A673 (cell line): ENCODE measurements around the gene IMP4. TPM values are rescaled to one million over a fixed set of nuclear protein-coding genes. Genes with fewer than 3 reads are reported as not detected.

Experiments used
- BruUV-seq: library from RNA; stranded (reverse); fragments of 400-500 nt; replicated peaks from 2 replicates; lab custom pipeline; 2021; lab: Mats Ljungman, UMichigan
- CTCF ChIA-PET: fragments of 300-600 bp; sonication (Branson Sonifier 250); formaldehyde crosslinking; loops from one replicate; lab custom pipeline; 2022; ENCODE audit warnings: antibody characterized with exemption; lab: Charles Lee
- POLR2A ChIA-PET: fragments of 300-600 bp; sonication (Branson Sonifier 250); formaldehyde crosslinking; loops from one replicate; lab custom pipeline; 2022; ENCODE audit warnings: antibody characterized with exemption; ENCODE audit not compliant: low non-redundant PET; lab: Charles Lee
- DNase-seq: peaks from one replicate; pipeline ENCODE4 v3.0.0-alpha.2; 2015; ENCODE audit warnings: low spot score
- H3K27ac ChIP-seq: fragments of 200-600 bp; sonication (generic); 2 replicates; pipeline ENCODE4 v1.5.1; 2016; ENCODE audit warnings: mixed run types, low read depth, mild to moderate bottlenecking, mixed read lengths, antibody characterized with exemption, low read length; ENCODE audit not compliant: poor library complexity, severe bottlenecking
- H3K27me3 ChIP-seq: fragments of 200-600 bp; sonication (generic); replicated peaks from 2 replicates; pipeline ENCODE4 v1.6.1; 2017; ENCODE audit warnings: mixed run types, low read depth, mild to moderate bottlenecking, mixed read lengths, antibody characterized with exemption, low read length; ENCODE audit not compliant: insufficient read depth, poor library complexity
- H3K36me3 ChIP-seq: fragments of 200-600 bp; sonication (generic); 2 replicates; pipeline ENCODE4 v1.6.1; 2016; ENCODE audit warnings: mixed run types, mild to moderate bottlenecking, mixed read lengths, antibody characterized with exemption, low read length; ENCODE audit not compliant: insufficient read depth, poor library complexity, severe bottlenecking
- H3K4me1 ChIP-seq: fragments of 200-600 bp; sonication (generic); 2 replicates; pipeline ENCODE4 v1.6.1; 2017; ENCODE audit warnings: mixed run types, mild to moderate bottlenecking, mixed read lengths, antibody characterized with exemption, low read length; ENCODE audit not compliant: insufficient read depth, poor library complexity, severe bottlenecking
- H3K4me3 ChIP-seq: fragments of 200-600 bp; sonication (generic); 2 replicates; pipeline ENCODE4 v1.5.1; 2016; ENCODE audit warnings: low read depth, mixed run types, mild to moderate bottlenecking, mixed read lengths, low read length; ENCODE audit not compliant: poor library complexity, severe bottlenecking
- H3K9me3 ChIP-seq: fragments of 200-600 bp; sonication (generic); 2 replicates; pipeline ENCODE4 v1.6.1; 2016; ENCODE audit warnings: mixed run types, low read depth, mild to moderate bottlenecking, mixed read lengths, antibody characterized with exemption, low read length; ENCODE audit not compliant: poor library complexity, severe bottlenecking
- CTCF ChIP-seq: fragments of 300-800, 200-600 bp; sonication (generic); conservative IDR thresholded peaks from 2 replicates; pipeline ENCODE4 v1.5.1; 2017; ENCODE audit warnings: low read depth, mild to moderate bottlenecking, antibody characterized with exemption, low read length, moderate library complexity, mixed read lengths
- EZH2 ChIP-seq: fragments of 200-600 bp; sonication (generic); IDR thresholded peaks from 2 replicates; pipeline ENCODE4 v1.6.1; 2017; ENCODE audit warnings: borderline replicate concordance, low read depth, mild to moderate bottlenecking, mixed read lengths, antibody characterized with exemption, low read length; ENCODE audit not compliant: poor library complexity, severe bottlenecking
- intact Hi-C: fragments of 100-400 bp; cut with micrococcal nuclease; formaldehyde crosslinking; loops from one replicate; pipeline ENCODE4 v1.10.0; 2022; ENCODE audit not compliant: unreplicated experiment
- total RNA-seq: library from RNA; stranded (reverse); gene quantifications from 2 replicates; pipeline ENCODE4 v1.2.3, GENCODE V29; 2021

The IMP4 gene
- total RNA-seq, 1 experiment from 2014 or later = 112 TPM

DNA sequence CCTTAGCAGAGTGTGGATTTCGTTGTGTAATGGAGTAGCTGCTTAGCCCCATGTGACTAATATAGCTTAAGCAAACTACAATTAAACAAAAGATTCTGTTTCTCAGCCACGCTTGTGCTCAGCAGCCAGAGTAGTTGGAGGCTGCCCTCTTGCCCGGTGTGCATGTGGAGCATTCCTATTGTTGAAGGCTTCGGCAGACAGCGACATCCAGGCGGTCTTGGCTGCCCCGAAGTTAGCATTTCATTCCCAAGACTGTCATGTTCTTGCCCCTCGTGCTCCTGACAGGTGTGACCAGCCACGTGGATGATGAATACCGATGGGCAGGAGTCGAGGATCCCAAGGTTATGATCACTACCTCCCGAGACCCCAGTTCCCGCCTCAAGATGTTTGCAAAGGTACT, 2.4 kb downstream of the IMP4 start:
- BruUV-seq = no TSS peak
- Histone ChIP-seq H3K36me3 (peaks cover 40% of the 10 kb centered on the region), H3K4me1 (no peaks in the 10 kb centered on the region), H3K27ac (no peak overlapping the region), H3K27me3 (no peaks in the 10 kb centered on the region), H3K4me3 (no peak overlapping the region), H3K9me3 (no peaks in the 10 kb centered on the region)
- CTCF ChIA-PET = no interaction called here
- intact Hi-C loops = no loop called here
- POLR2A ChIA-PET = no interaction called here
- no peak for DNase-seq
- TF ChIP-seq CTCF (no peak), EZH2 (no peak)

- H3K36me3 ChIP-seq = peaks cover 40% of the 10 kb centered on the region
- POLR2A ChIA-PET = no interaction called here
- H3K4me3 ChIP-seq = no peak overlapping the region
- no peaks in the 10 kb centered on the region for H3K27me3 ChIP-seq
- TF ChIP-seq CTCF (no peak), EZH2 (no peak)
- DNase-seq = no peak
- no peak overlapping the region for H3K27ac ChIP-seq
- H3K4me1 ChIP-seq = no peaks in the 10 kb centered on the region
- H3K9me3 ChIP-seq = no peaks in the 10 kb centered on the region
- BruUV-seq = no TSS peak
- CTCF ChIA-PET = no interaction called here
- intact Hi-C loops = no loop called here
Observed at GRCh38 chr2:130345611-130346010, 2.9 kb downstream of the IMP4 start.

- no peaks in the 10 kb centered on the region for H3K4me1 ChIP-seq
- no peak overlapping the region for H3K27ac ChIP-seq
- no peak overlapping the region for H3K4me3 ChIP-seq
- TF ChIP-seq CTCF = no peak
- TF ChIP-seq EZH2 = no peak
- intact Hi-C loops = no loop called here
- H3K27me3 ChIP-seq = no peaks in the 10 kb centered on the region
- CTCF ChIA-PET = no interaction called here
- H3K36me3 ChIP-seq = peaks cover 40% of the 10 kb centered on the region
- H3K9me3 ChIP-seq = no peaks in the 10 kb centered on the region
- DNase-seq = no peak
- POLR2A ChIA-PET = no interaction called here
- BruUV-seq = no TSS peak
Observed at GRCh38 chr2:130346041-130346740, 3.5 kb downstream of the IMP4 start.
